GM18868 (cell line): Measurements from ENCODE around the gene SDF4.
"Not testable (repeated sequence)": the region's sequence is repeated elsewhere in the genome, so short reads cannot be mapped to it uniquely, and the experiment has no call there.

Source experiments
- ATAC-seq: cut with Tn5 transposase; IDR thresholded peaks from one replicate; pipeline ENCODE4 v1.9.1; 2021; ENCODE audit warnings: mild to moderate bottlenecking, moderate library complexity; ENCODE audit not compliant: unreplicated experiment

SDF4 gene

DNA sequence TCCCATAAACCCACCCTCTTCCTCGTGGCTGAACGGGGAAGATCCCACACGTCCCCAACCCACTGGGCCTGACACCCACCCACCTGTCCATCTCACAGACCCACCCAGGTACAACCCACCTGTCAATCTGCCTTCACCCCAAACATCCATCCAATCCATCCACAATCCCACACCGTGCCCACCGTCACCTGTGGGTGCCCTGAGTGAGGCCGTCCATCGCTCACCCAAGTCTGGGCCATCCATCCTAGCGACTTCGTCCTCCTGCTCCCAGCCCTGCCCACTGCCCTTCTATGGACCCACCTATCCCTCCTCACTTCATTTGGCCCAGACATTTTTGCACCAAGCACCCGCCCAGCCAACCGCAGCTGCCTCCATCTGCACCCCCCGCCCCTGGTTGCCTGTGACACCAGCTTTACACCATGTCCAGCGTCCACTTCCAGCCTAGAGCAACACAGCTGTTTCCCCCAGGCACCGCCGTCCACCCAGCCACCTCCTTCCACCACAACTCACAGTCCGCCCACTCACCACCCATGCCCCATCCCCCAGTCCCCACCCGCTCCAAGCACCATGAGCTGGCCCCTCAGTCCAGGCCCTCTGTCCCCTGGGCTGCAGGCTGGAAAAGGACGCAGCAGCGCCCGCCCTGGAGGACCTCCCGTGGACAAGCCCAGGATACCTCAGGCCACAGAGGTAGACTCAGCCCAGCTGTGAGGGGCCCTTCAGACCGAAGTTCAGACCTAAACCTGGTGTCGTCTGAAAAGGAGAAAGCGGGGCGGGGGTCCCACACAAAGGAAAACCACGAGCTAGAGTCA, 50.5 kb downstream of the SDF4 start:
- ATAC-seq = no peak

DNA sequence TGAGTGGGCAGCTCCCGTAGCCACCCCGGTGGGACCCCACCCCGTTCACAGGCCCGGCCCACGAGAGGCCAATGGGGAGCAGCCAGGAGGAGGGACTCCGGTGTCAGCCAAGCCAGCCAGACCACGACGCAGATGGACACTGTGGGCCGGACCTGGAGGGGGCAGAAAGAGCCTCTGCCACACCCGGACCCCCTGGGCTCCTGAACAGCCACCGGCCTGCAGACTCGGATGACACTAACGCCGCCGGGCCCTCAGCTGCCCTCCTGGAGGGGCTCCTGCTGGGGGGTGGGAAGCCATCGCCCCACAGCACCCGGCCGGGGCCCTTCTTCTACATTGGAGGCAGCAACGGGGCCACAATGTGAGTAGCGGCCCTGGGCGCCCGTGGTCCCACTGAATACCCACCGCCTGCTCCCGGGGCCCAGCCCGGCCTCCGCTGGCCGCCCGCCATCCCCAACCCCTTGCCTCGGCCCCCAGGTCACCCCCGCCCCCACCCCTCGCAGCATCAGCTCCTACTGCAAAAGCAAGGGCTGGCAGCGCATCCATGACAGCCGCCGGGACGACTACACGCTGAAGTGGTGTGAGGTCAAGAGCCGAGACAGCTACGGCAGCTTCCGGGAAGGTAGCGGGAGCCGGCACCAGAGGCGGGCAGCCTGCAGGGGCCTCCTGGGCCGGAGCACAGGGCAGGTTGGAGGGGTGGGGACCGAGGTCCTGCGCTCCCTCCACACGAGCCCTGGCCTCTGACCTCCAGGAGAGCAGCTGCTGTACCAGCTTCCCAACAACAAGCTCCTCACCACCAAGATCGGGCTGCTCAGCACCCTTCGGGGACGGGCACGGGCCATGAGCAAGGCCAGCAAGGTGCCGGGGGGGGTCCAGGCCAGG, 51.6 kb downstream of the SDF4 start:
- no peak for ATAC-seq

DNA sequence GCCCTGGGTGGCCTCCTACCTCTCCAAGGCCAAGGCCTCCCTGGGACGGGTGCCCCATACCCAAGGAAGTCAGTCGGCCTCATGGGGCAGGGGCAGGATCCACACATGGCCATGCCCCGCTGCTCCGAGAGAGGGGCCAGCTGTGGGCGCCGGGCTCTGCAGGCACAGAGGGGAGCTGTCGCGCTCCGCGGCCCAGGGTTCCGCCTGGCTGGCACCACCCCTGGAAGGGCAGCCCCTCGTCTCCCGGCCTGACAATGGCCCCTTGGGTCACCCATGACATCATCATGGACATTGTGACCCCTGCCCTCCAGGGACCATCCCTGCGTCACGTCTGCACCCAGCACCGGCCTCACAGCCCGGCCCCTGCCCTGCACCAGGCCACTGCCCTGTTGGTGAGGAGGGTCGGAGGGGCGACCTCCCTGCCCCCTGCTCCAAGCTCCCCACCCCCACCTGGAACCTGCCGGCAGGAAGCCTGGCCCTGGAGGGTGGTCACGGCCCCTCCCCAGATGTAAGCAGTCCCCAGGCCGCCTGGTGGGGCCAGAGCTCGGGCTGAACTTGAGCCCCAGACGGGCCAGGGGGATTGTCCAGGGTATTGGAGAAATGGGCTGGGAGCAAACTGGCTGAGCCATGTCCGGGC, 52.3 kb downstream of the SDF4 start:
- no peak for ATAC-seq

DNA sequence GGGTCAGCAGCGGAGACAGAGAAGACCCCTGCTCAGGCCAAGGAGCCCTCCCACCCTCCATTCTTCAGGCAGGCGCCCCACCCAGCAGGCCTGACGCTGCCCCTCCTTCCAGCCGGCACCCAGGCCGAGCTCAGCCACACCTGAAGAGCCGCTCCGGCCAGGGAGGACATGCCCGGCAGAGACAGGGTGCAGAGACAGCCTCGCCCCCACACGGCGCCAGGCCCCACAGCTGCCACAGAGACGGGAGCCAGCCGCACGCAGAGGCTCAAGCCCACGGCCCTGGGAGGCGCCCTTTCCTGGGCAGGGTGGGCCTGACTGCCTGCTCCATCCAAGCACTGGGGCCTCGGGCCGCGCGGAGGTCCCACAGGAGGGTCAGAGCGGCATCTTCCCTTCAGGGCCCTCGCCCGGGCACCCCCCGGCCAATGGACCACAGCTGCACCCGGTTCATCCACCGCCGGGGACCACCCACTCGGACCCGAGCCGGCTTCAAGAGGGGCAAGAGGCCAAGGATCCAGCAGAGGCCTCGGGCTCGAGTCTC, 52.9 kb downstream of the SDF4 start:
- ATAC-seq = no peak

- ATAC-seq = no peak
These were observed 54.2 kb downstream of the SDF4 start for GRCh38 chr1:1177452-1178206.

- no peak for ATAC-seq
These were observed 54.9 kb downstream of the SDF4 start for GRCh38 chr1:1176931-1177330.

DNA sequence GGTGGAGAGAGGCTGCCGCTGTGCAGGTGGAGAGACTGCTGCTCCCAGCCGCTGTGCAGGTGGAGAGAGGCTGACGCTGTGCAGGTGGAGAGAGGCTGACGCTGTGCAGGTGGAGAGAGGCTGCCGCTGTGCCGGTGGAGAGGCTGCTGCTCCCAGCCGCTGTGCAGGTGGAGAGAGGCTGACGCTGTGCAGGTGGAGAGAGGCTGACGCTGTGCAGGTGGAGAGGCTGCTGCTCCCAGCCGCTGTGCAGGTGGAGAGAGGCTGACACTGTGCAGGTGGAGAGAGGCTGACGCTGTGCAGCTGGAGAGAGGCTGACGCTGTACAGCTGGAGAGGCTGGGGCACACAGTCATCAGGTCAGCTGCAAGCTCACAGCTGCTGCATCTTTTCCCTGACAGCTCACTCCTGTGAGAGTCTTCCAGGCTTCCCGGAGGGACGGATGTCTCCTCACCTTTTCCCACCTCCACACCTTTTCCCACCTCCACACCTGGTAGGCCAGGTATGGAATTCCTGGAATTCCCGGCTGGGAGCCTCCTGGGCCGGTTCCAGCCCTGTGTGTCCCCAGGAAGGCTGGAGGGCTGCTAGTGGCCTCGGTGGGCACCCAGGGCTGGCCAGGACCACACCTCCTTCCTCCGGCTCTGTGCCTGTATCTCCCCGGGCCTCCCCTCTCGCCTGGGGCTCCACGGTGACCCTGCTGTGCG, 55.6 kb downstream of the SDF4 start:
- ATAC-seq = not testable (repeated sequence)

DNA sequence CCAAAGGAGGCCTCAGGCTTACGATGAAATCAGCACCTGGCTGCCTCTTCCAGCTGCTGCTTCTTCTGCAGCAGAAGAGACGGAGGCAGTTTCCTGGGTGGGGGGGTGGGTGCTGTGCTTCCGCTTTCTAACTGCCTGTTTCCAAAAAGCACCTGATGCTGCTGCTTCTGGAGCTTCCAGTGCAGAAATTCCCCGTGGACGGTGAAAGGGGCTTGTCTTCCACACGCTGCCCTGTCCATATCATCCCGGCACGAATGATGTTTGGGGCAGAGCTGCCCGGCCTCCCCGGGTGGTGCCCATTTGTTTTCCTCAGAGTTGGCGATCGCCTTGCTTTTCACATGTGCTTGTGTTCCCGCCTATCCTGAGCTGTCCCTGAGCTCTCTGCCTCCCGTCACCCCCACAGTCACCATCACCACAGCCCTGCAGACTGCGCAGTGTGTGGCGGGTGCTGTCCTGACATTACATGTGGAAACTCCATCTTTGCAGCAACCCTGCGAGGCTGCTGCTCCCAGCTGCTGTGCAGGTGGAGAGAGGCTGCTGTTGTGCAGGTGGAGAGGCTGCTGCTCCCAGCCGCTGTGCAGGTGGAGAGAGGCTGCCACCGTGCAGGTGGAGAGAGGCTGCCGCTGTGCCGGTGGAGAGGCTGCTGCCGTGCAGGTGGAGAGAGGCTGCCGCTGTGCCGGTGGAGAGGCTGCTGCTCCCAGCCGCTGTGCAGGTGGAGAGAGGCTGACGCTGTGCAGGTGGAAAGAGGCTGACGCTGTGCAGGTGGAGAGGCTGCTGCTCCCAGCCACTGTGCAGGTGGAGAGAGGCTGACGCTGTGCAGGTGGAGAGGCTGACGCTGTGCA, 56.4 kb downstream of the SDF4 start:
- no peak for ATAC-seq

DNA sequence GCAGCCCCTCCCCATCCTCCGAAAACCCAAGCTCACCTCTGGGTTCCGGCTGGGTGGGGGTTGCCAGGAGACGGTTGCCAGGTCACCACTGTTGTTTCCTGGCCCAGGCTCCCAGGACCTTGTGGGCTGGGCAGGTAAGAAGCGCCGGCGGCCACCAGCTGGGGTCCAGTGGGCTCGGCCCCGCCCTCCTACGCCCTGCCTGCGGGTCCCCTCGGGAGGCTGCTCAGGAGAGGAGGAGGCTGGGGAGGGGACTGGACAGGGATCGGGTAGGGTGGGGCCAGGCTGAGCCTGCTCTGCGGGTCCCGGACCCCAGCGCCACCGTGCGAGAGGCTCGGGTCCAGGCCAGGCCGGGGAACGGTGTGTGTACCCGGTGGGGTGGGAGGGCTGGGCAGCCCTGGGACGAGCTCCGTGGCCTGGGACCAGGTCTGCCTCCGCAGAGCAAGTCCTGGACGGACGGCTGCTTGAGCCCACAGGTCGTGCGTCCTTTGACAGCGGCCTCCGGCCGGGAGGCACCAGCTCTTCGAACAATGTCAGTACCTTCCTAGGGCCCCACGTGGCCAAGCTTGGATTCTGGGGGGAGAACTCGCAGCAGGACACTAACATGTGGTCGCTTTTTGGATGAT, 57.9 kb downstream of the SDF4 start, which contains the start of gene TTLL10:
Gene TTLL10, plus strand, starts transcription at position 88 of the 623 bp plus-strand sequence. CDS start 5,336 bp downstream, outside the sequence.
- ATAC-seq = no peak

DNA sequence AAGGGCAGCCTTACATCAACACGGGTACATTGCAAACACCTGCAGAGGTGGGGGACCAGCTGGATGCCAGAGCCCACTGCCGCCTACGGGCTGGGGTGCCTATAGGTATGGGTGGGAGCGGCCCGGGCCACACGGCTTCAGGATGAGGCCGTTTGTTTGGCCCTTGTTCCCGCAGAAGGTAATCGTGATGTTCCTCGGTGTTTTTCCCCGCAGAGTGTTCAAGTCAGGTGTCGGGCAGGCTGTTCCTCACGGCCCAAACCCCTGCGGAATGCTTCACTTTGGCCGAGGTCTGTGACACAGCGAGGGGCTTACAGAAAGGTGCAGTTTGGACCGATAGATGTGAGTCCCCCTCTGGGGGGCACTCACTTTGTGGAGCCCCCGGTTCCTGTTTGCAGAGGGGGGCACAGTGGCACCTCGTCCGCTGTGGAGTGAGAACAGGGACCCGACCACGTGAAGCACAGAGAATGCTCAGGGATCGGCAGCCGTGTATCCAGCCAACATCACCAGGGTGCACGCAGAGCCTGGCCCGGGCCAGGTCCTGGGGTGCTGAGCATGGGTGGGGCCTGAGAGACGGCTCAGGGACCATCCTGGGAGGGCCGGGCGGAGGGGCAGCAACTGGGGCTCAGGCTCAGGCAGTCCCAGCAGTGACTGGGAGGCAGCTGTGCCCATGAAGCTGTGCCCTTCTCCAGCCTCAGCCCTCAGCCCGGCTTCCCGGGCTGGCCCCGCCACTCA, 58.6 kb downstream of the SDF4 start:
- no peak for ATAC-seq

- ATAC-seq = peak; percentile 57
These were observed 60.1 kb downstream of the SDF4 start for GRCh38 chr1:1171546-1172340.

GRCh38 chr1:1171161-1171545, 60.6 kb downstream of the SDF4 start:
- no peak for ATAC-seq

DNA sequence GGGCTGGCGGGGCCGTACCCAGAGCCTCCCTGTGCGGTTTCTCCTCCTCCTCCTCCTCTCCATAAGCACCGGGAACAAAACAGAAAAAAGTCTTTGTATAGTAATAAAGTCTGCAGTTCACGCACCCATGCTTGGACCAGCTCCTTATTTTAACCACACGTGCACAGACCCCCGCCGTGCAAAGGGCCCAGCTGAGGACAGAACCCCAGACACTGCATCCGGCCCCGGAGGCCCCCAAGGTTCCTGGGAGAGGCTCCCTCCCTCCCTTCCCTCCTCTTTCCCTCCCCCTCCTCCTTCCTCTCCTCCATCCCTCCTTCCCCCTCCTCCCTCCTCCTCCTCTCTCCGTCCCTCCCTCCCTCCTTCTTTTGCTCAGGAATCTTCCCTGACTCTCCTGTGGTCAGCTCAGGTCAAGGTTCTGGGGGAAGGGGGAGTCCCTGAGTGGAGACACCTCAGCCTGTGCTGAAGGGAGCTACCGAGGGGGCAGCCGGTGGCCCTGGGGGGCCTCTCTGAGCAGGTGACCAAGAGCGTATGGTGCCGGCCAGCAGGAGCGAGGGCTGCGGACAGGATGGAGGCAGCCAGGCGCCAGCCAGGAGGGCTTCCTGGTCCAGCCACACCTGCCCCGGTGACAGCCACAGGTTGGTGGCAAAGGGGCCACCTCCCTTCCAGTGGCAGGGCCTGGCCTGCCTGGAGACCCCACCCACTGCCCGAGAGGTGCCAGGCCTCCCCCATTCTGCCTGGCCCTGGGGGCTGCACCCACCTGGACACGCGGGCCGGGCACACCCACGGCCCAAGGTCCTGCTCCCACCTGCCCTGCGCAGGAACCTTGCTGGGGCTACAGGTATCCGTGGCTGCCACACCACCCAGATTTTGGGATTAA, 61.3 kb downstream of the SDF4 start:
- no peak for ATAC-seq

- no peak for ATAC-seq
These were observed 62.2 kb downstream of the SDF4 start for GRCh38 chr1:1169429-1170214.
